Measurements from ENCODE around the gene SPOCK1.
A peak's percentile ranks its signal among the peaks of the same experiment; 100 is the strongest.
"Not testable (repeated sequence)": the region's sequence is repeated elsewhere in the genome, so short reads cannot be mapped to it uniquely, and the experiment has no call there.

The SPOCK1 gene

DNA sequence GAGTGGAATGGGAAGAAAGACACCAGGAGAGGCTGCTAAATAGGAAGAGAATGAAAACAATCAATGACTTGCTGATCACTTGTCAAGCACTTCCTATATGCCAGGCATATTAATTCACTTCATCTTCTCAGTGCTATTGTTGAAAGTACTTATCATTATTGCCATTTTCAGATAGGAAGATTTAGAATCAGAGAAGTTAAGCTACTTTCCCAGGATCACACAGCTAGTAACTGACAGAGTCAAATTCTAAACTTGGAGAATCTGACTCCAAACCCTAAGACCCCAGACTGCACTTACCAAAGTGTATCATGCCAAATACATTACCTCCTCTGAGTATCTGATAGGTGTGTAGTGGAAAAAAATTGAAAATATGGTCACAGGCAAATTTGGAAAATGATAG is 236.3 kb downstream of the SPOCK1 start:
- TF ChIP-seq, protein P1, sequence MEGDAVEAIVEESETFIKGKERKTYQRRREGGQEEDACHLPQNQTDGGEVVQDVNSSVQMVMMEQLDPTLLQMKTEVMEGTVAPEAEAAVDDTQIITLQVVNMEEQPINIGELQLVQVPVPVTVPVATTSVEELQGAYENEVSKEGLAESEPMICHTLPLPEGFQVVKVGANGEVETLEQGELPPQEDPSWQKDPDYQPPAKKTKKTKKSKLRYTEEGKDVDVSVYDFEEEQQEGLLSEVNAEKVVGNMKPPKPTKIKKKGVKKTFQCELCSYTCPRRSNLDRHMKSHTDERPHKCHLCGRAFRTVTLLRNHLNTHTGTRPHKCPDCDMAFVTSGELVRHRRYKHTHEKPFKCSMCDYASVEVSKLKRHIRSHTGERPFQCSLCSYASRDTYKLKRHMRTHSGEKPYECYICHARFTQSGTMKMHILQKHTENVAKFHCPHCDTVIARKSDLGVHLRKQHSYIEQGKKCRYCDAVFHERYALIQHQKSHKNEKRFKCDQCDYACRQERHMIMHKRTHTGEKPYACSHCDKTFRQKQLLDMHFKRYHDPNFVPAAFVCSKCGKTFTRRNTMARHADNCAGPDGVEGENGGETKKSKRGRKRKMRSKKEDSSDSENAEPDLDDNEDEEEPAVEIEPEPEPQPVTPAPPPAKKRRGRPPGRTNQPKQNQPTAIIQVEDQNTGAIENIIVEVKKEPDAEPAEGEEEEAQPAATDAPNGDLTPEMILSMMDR (IDR thresholded peaks at IDR 0.05; ENCODE audit: unreplicated experiment in 3 of 3): no peak
- Mint-ChIP-seq H3K36me3 (ENCODE audit: low read depth) (no peaks in the 10 kb centered on the region), H3K4me1 (peaks cover 22% of the 10 kb centered on the region), H3K27me3 (ENCODE audit: low read depth) (peaks cover 6% of the 10 kb centered on the region), H3K4me3 (no peak overlapping the region), H3K27ac (no peak overlapping the region), H3K9me3 (no peaks in the 10 kb centered on the region)

DNA sequence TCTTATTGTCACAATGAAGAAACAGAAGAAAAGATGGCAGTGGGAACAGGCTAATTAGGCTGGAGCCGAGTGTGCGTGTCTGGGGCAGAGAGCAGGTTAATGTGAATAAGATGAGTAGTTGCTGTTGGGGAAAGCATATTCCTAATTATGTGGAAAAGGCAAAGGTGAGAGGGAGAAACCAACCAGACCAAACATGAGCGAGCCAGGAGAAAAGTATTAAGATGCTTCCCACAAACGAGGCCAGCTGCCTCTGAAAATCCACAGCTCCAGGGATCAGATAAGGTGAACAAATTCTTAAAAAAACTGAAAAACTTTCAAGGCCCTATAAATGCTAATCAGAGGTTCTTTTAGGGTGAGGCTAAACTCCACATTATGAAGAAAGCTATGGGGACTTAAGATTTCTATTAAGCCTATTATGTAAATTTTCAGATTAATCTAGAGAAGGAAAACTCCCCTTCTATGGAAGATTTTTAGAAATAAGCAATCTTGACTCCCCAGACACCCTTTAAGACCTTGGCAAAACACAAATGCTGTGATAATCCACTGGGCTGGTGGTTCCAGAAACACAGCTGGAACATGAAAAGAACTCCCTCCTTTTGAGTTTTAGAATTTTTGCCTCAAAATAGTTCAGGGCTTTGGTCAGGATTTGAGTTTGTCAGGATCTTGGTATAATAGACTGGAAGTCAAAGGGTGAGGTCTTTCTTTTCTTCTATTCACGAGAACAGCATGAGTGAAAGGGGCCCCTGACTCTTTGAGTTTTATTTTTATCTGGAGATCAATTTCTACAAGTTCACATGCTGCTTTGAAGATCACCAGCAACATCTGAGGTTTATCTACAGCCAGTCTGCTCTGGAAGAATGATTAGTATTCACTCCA is 238.1 kb downstream of the SPOCK1 start:
- no peak overlapping the region for H3K4me3 Mint-ChIP-seq
- H3K27me3 Mint-ChIP-seq (ENCODE audit: low read depth): peaks cover 8% of the 10 kb centered on the region

DNA sequence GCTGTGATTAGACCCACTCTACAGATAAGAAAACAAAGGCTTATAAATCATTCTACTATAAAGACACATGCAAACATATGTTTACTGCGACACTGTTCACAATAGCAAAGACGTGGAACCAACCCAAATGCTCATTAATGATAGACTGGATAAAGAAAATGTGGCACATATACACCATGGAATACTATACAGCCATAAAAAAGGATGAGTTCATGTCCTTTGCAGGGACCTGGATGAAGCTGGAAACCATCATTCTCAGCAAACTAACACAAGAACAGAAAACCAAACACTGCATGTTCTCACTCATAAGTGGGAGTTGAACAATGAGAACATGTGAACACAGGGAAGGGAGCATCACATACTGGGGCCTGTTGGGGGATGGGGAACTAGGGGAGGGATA is 240.0 kb downstream of the SPOCK1 start:
- H3K4me1 Mint-ChIP-seq: peaks cover 14% of the 10 kb centered on the region
- H3K27ac Mint-ChIP-seq; H3K4me3 Mint-ChIP-seq; H3K36me3 Mint-ChIP-seq (ENCODE audit: low read depth); H3K27me3 Mint-ChIP-seq (ENCODE audit: low read depth); H3K9me3 Mint-ChIP-seq: not testable (repeated sequence)

More for the DNA sequence above, 238.1 kb downstream of the SPOCK1 start:
- Mint-ChIP-seq H3K36me3 (ENCODE audit: low read depth) (no peaks in the 10 kb centered on the region), H3K9me3 (peaks cover 3% of the 10 kb centered on the region), H3K27ac (peak overlapping the region in 1 of 3 experiments; percentile 2), H3K4me1 (peaks cover 18% of the 10 kb centered on the region)
- TF ChIP-seq, protein P1 (IDR thresholded peaks at IDR 0.05; ENCODE audit: unreplicated experiment in 3 of 3): no peak

DNA sequence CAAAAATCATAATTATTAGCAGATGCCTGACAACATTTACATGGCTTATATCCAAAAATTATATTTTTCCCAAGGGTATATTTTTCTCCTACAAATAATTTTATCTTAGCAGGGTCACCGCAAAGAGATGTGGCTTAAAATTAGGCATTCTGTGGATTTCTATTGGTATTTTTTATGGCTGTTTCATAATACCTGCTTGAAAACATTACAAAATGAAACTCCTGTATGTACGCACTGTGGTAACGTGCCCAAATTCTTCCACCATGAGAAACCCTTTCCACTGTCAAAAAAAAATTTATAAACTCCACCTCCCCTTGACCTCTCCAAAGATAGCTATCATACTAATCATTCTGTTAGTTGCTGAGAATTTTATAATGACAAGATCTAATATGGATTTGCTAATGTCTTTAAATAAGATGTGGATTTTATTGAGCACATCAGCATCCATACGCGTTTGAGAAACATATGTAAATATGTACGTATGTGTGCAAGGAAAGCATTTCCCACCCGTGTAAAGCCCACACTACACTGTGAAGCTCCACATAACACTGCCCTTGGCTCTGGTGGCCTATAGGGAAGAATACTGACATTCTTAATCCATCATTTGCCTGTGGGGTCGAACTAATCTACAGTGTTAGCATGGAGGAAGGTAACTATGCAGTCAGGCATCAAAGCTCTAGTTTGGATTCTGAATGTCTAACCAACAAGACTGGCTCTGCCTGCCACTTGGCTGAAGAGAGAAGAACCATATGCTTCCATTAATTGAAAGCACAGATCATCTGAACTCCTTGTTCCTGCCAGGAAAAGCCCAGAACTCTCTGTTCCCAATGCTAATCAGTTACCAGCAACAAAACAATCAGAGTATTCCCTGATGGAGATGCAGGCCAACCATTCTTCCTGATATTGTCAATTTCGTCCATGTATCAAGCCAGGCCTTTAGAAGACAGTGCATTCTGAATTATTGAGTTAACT is 244.7 kb downstream of the SPOCK1 start:
- H3K9me3 Mint-ChIP-seq: peaks cover 3% of the 10 kb centered on the region
- TF ChIP-seq, protein P1 (IDR thresholded peaks at IDR 0.05; ENCODE audit: unreplicated experiment in 3 of 3): no peak
- H3K27ac Mint-ChIP-seq: no peak overlapping the region
- H3K4me1 Mint-ChIP-seq: peaks cover 7% of the 10 kb centered on the region
- no peak overlapping the region for H3K4me3 Mint-ChIP-seq
- peaks cover 22% of the 10 kb centered on the region for H3K27me3 Mint-ChIP-seq (ENCODE audit: low read depth)
- no peaks in the 10 kb centered on the region for H3K36me3 Mint-ChIP-seq (ENCODE audit: low read depth)

DNA sequence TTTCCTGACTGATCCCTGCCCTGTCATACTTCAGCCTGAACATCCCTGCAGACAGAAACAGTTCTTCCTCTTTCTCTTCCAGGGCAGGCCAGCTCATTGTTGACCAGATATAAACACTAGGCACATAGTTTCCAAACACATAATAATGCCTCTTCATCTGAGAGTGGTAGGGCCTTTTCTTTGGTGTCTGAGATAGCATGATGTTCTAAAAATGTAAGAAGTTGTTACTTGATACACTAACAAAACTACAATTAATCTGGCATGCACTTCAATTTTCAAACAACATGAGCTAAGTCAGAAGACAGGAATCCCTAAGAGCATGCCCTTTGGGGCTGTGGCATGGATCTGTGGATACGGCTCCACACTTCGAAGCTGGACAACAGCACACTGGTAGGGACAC is 246.6 kb downstream of the SPOCK1 start:
- H3K9me3 Mint-ChIP-seq: peaks cover under 1% of the 10 kb centered on the region
- no peak overlapping the region for H3K4me3 Mint-ChIP-seq
- H3K27me3 Mint-ChIP-seq (ENCODE audit: low read depth): peaks cover 13% of the 10 kb centered on the region
- H3K36me3 Mint-ChIP-seq (ENCODE audit: low read depth): no peaks in the 10 kb centered on the region
- H3K4me1 Mint-ChIP-seq: peaks cover 19% of the 10 kb centered on the region
- H3K27ac Mint-ChIP-seq: no peak overlapping the region
- TF ChIP-seq, protein P1 (IDR thresholded peaks at IDR 0.05; ENCODE audit: unreplicated experiment in 3 of 3): no peak

DNA sequence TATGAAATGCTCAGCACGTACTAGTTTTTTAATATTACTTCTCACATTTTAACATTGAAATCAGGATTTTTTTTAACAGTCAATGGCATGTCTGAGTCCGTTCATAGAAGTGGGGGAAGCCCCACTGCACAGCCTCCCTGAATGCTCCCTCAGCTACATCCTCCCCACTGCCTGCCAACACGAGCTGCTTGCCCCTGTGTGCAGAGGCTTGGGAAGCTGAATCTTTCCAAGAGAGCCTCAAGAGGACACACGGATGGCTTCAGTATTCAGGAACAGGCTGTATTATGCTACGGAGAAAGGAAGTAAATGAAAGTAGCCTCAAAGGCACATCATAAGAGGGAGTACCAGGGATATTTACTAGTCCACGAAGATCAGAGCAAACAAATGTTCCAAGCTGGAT is 248.7 kb downstream of the SPOCK1 start:
- Mint-ChIP-seq H3K27ac (no peak overlapping the region), H3K4me1 (peaks cover 19% of the 10 kb centered on the region), H3K27me3 (ENCODE audit: low read depth) (peaks cover 13% of the 10 kb centered on the region), H3K9me3 (no peaks in the 10 kb centered on the region), H3K4me3 (no peak overlapping the region), H3K36me3 (ENCODE audit: low read depth) (no peaks in the 10 kb centered on the region)
- TF ChIP-seq, protein P1 (IDR thresholded peaks at IDR 0.05; ENCODE audit: unreplicated experiment in 3 of 3): no peak
